GM18907 (cell line): ENCODE data around the gene IL6R.

Experiments used
- ATAC-seq: cut with Tn5 transposase; IDR thresholded peaks from one replicate; pipeline ENCODE4 v1.9.1; 2021; ENCODE audit warnings: mild to moderate bottlenecking, moderate library complexity; ENCODE audit not compliant: unreplicated experiment

IL6R gene

GRCh38 chr1:154423988-154424326 is 18.8 kb downstream of the IL6R start:
- no peak for ATAC-seq

- no peak for ATAC-seq
Measured at GRCh38 chr1:154425172-154425571, 20.0 kb downstream of the IL6R start.

GRCh38 chr1:154427173-154428139 is 22.3 kb downstream of the IL6R start:
- no peak for ATAC-seq

- no peak for ATAC-seq
Measured at GRCh38 chr1:154429118-154429517, 24.0 kb downstream of the IL6R start.

GRCh38 chr1:154429841-154430611 is 24.9 kb downstream of the IL6R start:
- no peak for ATAC-seq

GRCh38 chr1:154430903-154431302 is 25.8 kb downstream of the IL6R start:
- ATAC-seq = no peak

- ATAC-seq = no peak
Measured at GRCh38 chr1:154431586-154432373, 26.6 kb downstream of the IL6R start.

GRCh38 chr1:154433161-154433764 is 28.1 kb downstream of the IL6R start:
- no peak for ATAC-seq

GRCh38 chr1:154434346-154435085 is 29.4 kb downstream of the IL6R start:
- ATAC-seq = no peak

- ATAC-seq = no peak
Measured at GRCh38 chr1:154435599-154436200, 30.6 kb downstream of the IL6R start.

GRCh38 chr1:154436433-154436832 is 31.3 kb downstream of the IL6R start:
- no peak for ATAC-seq

- no peak for ATAC-seq
Measured at GRCh38 chr1:154440036-154440804, 35.1 kb downstream of the IL6R start.

- no peak for ATAC-seq
Measured at GRCh38 chr1:154441241-154441888, 36.2 kb downstream of the IL6R start.

GRCh38 chr1:154442006-154442740 is 37.0 kb downstream of the IL6R start:
- ATAC-seq = no peak

- ATAC-seq = no peak
Measured at GRCh38 chr1:154443274-154444013, 38.3 kb downstream of the IL6R start.

- ATAC-seq = no peak
Measured at GRCh38 chr1:154445040-154445472, 39.9 kb downstream of the IL6R start.

- ATAC-seq = no peak
Measured at GRCh38 chr1:154446292-154446691, 41.1 kb downstream of the IL6R start.
